Spleen (tissue), 11 donors: ENCODE data around the gene VSTM4. TPM values are rescaled to one million over a fixed set of nuclear protein-coding genes. Genes with fewer than 3 reads are reported as not detected.

ENCODE experiments used
- DNase-seq: peaks from one replicate; pipeline ENCODE4 v3.0.0-alpha.2; 2020
- H3K27ac ChIP-seq, 8 donors: fragments of 200-600 bp; sonication (generic) in 7 of 8; 1 replicate in 4 of 8; 2 replicates in 4 of 8; pipeline versions ENCODE4 v1.5.0 to v1.8.0; 2016 to 2021; ENCODE audit warnings: inconsistent platforms in 4 of 8, mild to moderate bottlenecking in 4 of 8, moderate library complexity in 1 of 8
- H3K27me3 ChIP-seq, 7 donors: fragments of 200-600 bp; sonication (generic) in 6 of 7; replicated peaks in 1 of 7; 1 replicate in 4 of 7; 2 replicates in 3 of 7; pipeline versions ENCODE4 v1.5.0 to v1.8.0; 2016 to 2021; ENCODE audit warnings: inconsistent platforms in 3 of 7, mild to moderate bottlenecking in 1 of 7
- H3K36me3 ChIP-seq, 6 donors: fragments of 200-600 bp; sonication (generic) in 5 of 6; 1 replicate in 4 of 6; 2 replicates in 2 of 6; pipeline versions ENCODE4 v1.5.0 to v1.8.0; 2016 to 2021; ENCODE audit warnings: inconsistent platforms in 2 of 6
- H3K4me1 ChIP-seq, 6 donors: fragments of 200-600 bp; sonication (generic) in 5 of 6; 1 replicate in 3 of 6; 2 replicates in 3 of 6; pipeline versions ENCODE4 v1.5.0 to v1.8.0; 2016 to 2021; ENCODE audit warnings: inconsistent platforms in 3 of 6
- H3K4me3 ChIP-seq, 8 donors: fragments of 200-600 bp; sonication (generic) in 7 of 8; 1 replicate in 4 of 8; 2 replicates in 4 of 8; pipeline versions ENCODE4 v1.5.0 to v1.8.0; 2016 to 2021; ENCODE audit warnings: inconsistent platforms in 4 of 8, mild to moderate bottlenecking in 4 of 8, moderate library complexity in 2 of 8
- H3K9me3 ChIP-seq, 8 donors: fragments of 200-600 bp; sonication (generic) in 7 of 8; 1 replicate in 4 of 8; 2 replicates in 4 of 8; pipeline versions ENCODE4 v1.5.0 to v1.8.0; 2016 to 2021; ENCODE audit warnings: inconsistent platforms in 4 of 8
- POLR2A ChIP-seq, 3 donors: fragments of 450-650 bp; IDR thresholded peaks; one replicate each; pipeline ENCODE4 v1.5.1; 2017; ENCODE audit warnings: antibody characterized with exemption in 3 of 3, mild to moderate bottlenecking in 1 of 3
- POLR2AphosphoS5 ChIP-seq, 3 donors: sonication (generic); formaldehyde crosslinking; IDR thresholded peaks; one replicate each; pipeline ENCODE4 v1.5.1; 2017; ENCODE audit warnings: antibody characterized with exemption in 3 of 3
- WGBS, 5 donors: extraction: QIAGEN DNeasy Blood & Tissue Kit in 3 of 5; methylation state at CpG; one replicate each; pipeline versions ENCODE4 v1.1.5 to v1.1.7; 2013 to 2018; 5-methylcytosine and 5-hydroxymethylcytosine counted together
- intact Hi-C: fragments of 100-400 bp; cut with DNase I; formaldehyde crosslinking; loops from one replicate; pipeline ENCODE4 v1.15.0; 2023; ENCODE audit warnings: low total_unique reads
- polyA plus RNA-seq, 3 donors: library from polyadenylated mRNA; stranded (reverse); fragments of 200-250 nt; gene quantifications; one replicate each; pipeline ENCODE4 v1.2.1, GENCODE V29; 2013
- total RNA-seq, 7 donors: library from RNA; depleted of rRNA in 3 of 7; stranded (reverse); fragments of >200 nt in 3 of 7; fragmentation: NEBNext Ultra II Directional in 4 of 7; extraction: Animal tissue kit (Norgen Biotek cat#: 25700) in 4 of 7; gene quantifications; one replicate each; pipeline versions ENCODE4 v1.1.0 to v1.2.1, GENCODE V29; 2016 to 2021
- TF ChIP-seq, protein P1 (sequence below), 11 experiments: fragments of 200-600 bp in 7 of 11; fragments of 450-650 bp in 4 of 11; sonication (generic) in 4 of 11; IDR thresholded peaks in 8 of 11; conservative IDR thresholded peaks in 3 of 11; 1 replicate in 7 of 11; 2 replicates in 4 of 11; pipeline versions ENCODE4 v1.4.0 to v1.8.0; 2016 to 2021; ENCODE audit warnings: antibody characterized with exemption in 11 of 11, inconsistent platforms in 4 of 11, mild to moderate bottlenecking in 1 of 11
- donor health status: healthy with polysubstance abuse.
- donor health status: DM: no; HTN: no; CAD: no; lungs with moderate emphysema.
- donor health status: DM: no; HTN: no; CAD: no.
- donor health status: Bipolar disorder and iron deficiency.
- donor health status: healthy.
- donor health status: DM: no; HTN: no; CAD: no.
- donor health status: DM: yes; HTN: yes; CAD: no.

Gene VSTM4
- total and polyA plus RNA-seq, 10 donors = 0.57 to 6.8 (median 3.1) TPM

DNA sequence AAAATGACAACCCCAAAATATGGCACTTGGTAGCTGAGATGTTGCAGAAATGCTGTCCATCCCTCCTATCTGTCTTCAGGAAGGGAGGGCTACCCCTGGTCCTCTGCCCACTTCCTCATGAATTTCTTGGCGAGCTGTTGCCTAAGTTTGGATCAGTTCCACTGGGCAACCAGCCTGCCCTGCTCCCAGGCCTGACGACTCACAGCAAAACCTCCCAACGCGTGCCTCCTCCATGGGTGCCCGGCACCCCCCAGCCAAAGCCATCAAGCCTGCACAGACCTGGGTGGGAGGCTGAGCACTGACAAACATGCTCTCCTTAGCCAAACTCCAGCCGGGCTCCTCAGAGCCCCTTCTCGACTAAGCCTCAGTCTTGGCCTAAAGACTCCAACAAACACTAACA lies 8.9 kb downstream of the VSTM4 start:
- no peaks in the 10 kb centered on the region for H3K9me3 ChIP-seq
- no peaks in the 10 kb centered on the region for H3K36me3 ChIP-seq
- H3K4me1 ChIP-seq = peaks cover 0 to 9% (median 0%) of the 10 kb centered on the region in 6 donors
- H3K4me3 ChIP-seq = no peak overlapping the region
- 53 to 74% (median 56%) methylated on average over 7 of the region's 7 CpGs for WGBS, 5 donors
- peaks cover 0 to 30% (median 0%) of the 10 kb centered on the region in 7 donors for H3K27me3 ChIP-seq
- TF ChIP-seq POLR2A (IDR thresholded peaks at IDR 0.05) (no peak), POLR2AphosphoS5 (IDR thresholded peaks at IDR 0.05) (no peak)
- TF ChIP-seq, protein P1, sequence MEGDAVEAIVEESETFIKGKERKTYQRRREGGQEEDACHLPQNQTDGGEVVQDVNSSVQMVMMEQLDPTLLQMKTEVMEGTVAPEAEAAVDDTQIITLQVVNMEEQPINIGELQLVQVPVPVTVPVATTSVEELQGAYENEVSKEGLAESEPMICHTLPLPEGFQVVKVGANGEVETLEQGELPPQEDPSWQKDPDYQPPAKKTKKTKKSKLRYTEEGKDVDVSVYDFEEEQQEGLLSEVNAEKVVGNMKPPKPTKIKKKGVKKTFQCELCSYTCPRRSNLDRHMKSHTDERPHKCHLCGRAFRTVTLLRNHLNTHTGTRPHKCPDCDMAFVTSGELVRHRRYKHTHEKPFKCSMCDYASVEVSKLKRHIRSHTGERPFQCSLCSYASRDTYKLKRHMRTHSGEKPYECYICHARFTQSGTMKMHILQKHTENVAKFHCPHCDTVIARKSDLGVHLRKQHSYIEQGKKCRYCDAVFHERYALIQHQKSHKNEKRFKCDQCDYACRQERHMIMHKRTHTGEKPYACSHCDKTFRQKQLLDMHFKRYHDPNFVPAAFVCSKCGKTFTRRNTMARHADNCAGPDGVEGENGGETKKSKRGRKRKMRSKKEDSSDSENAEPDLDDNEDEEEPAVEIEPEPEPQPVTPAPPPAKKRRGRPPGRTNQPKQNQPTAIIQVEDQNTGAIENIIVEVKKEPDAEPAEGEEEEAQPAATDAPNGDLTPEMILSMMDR (IDR thresholded peaks at IDR 0.05 in 8 of 11, conservative IDR thresholded peaks at IDR 0.05 in 3 of 11) = no peak
- no peak for DNase-seq
- no peak overlapping the region for H3K27ac ChIP-seq
- intact Hi-C loops = no loop called here

DNA sequence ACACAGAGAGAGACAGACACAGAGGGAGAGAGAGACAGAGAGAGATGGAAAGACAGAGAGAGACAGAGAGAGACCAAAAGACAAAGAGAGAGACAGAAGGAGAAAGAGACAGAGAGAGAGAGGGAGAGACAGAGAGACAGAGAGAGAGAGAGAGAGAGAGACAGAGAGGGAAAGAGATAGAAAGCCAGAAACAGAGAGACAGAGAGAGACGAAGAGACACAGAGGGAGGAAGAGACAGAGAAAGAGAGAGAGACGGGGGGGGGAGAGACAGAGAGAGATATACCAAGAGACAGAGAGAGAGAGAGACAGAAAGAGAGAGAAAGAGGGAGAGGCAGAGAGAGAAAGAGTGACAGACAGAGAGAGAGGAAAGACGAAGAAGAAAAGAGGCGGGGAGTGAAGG lies 10.2 kb downstream of the VSTM4 start:
- H3K4me3 ChIP-seq = no peak overlapping the region
- TF ChIP-seq, protein P1 (IDR thresholded peaks at IDR 0.05 in 8 of 11, conservative IDR thresholded peaks at IDR 0.05 in 3 of 11) = no peak
- no peak for DNase-seq
- H3K9me3 ChIP-seq = no peaks in the 10 kb centered on the region
- intact Hi-C loops = no loop called here
- H3K4me1 ChIP-seq = peaks cover 0 to 6% (median 0%) of the 10 kb centered on the region in 6 donors
- no peak overlapping the region for H3K27ac ChIP-seq
- H3K36me3 ChIP-seq = no peaks in the 10 kb centered on the region
- 77 to 86% (median 80%) methylated on average over 4 of the region's 4 CpGs for WGBS, 5 donors
- peaks cover 0 to 19% (median 0%) of the 10 kb centered on the region in 7 donors for H3K27me3 ChIP-seq

DNA sequence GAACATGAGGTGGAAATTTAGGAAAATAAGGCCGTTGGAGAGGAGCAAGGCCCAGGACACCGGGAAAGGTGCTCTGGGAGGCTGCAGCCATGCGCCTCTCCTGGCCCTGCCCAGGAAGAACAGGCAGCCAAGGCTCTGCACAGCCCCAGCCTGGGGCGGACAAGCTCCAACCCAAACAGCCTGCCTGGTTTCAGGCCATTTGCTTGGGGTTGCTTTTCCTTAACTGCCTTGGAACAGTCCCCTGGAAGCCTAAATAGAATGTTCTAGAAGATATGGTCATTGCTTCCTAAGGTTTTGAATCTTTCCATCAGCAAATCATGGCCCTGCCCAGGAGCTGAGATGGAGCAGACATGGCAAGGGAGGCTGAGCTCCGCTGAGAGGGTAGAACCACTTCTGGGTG lies 11.0 kb downstream of the VSTM4 start:
- Histone ChIP-seq H3K9me3 (no peaks in the 10 kb centered on the region), H3K4me3 (no peak overlapping the region), H3K36me3 (no peaks in the 10 kb centered on the region), H3K4me1 (peaks cover 0 to 6% (median 0%) of the 10 kb centered on the region in 6 donors), H3K27ac (no peak overlapping the region), H3K27me3 (peaks cover 0 to 12% (median 0%) of the 10 kb centered on the region in 7 donors)
- TF ChIP-seq POLR2AphosphoS5 (IDR thresholded peaks at IDR 0.05) (no peak), POLR2A (IDR thresholded peaks at IDR 0.05) (no peak)
- TF ChIP-seq, protein P1 (IDR thresholded peaks at IDR 0.05 in 8 of 11, conservative IDR thresholded peaks at IDR 0.05 in 3 of 11) = no peak
- 85 to 91% (median 87%) methylated on average over 5 of the region's 5 CpGs for WGBS, 5 donors
- no peak for DNase-seq
- intact Hi-C loops = no loop called here

DNA sequence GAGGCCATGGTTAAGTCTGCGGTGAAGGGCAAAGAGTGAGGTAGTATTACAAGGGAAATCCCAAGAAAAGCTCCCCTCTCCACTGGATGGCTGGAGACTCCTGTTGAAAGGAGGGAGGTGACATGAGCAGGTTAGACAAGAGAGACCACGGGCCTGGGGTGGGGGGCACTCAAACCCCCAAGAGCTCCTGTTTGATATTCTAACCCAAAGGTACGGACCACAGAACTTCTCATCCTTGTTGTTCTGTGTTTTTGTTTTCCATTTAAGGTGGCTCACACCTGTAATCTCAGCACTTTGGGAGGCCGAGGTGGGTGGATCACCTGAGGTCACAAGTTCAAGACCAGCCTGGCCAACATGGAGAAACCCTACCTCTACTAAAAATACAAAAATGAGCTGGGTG lies 11.6 kb downstream of the VSTM4 start:
- 82 to 93% (median 90%) methylated on average over 4 of the region's 4 CpGs for WGBS, 5 donors
- peaks cover 0 to 8% (median 0%) of the 10 kb centered on the region in 7 donors for H3K27me3 ChIP-seq
- intact Hi-C loops = no loop called here
- no peak overlapping the region for H3K4me3 ChIP-seq
- no peaks in the 10 kb centered on the region for H3K36me3 ChIP-seq
- no peak overlapping the region for H3K27ac ChIP-seq
- TF ChIP-seq POLR2A (IDR thresholded peaks at IDR 0.05) = no peak
- TF ChIP-seq, protein P1 (IDR thresholded peaks at IDR 0.05 in 8 of 11, conservative IDR thresholded peaks at IDR 0.05 in 3 of 11) = no peak
- TF ChIP-seq POLR2AphosphoS5 (IDR thresholded peaks at IDR 0.05) = no peak
- no peaks in the 10 kb centered on the region for H3K9me3 ChIP-seq
- peaks cover 0 to 6% (median 0%) of the 10 kb centered on the region in 6 donors for H3K4me1 ChIP-seq
- DNase-seq = no peak
